SU-DHL-6 (cell line): ENCODE measurements around the gene CCDC18.
A peak's percentile ranks its signal among the peaks of the same experiment; 100 is the strongest.

Experiments
- H2AFZ ChIP-seq: fragments of 200-600 bp; sonication (generic); 2 replicates; pipeline ENCODE4 v1.6.1; 2014; ENCODE audit warnings: low read depth, mild to moderate bottlenecking, moderate library complexity, mixed read lengths, antibody characterized with exemption, low read length; ENCODE audit not compliant: severe bottlenecking
- H3F3A ChIP-seq: fragments of 200-600 bp; shearing (Covaris generic); 2 replicates; pipeline ENCODE4 v1.6.0; 2016; ENCODE audit warnings: antibody characterized with exemption, mild to moderate bottlenecking; ENCODE audit not compliant: insufficient read depth
- H3K27ac ChIP-seq: fragments of 200-600 bp; sonication (generic); 2 replicates; pipeline ENCODE4 v1.5.1; 2016; ENCODE audit warnings: low read depth, mild to moderate bottlenecking, low read length, moderate library complexity, mixed read lengths
- H3K27me3 ChIP-seq: fragments of 200-600 bp; sonication (generic), shearing (Covaris generic); 2 replicates; pipeline ENCODE4 v1.6.0; 2014; ENCODE audit warnings: mild to moderate bottlenecking, low read length
- H3K36me3 ChIP-seq: fragments of 200-600 bp; sonication (generic); 2 replicates; pipeline ENCODE4 v1.6.1; 2014; ENCODE audit warnings: mild to moderate bottlenecking, low read length, mixed read lengths
- H3K4me2 ChIP-seq: fragments of 300-600, 200-600 bp; shearing (Covaris generic), sonication (generic); 2 replicates; pipeline ENCODE4 v1.6.0; 2014; ENCODE audit warnings: low read length, low read depth, mild to moderate bottlenecking; ENCODE audit not compliant: poor library complexity, severe bottlenecking
- H3K4me3 ChIP-seq: fragments of 200-600 bp; sonication (generic); 2 replicates; pipeline ENCODE4 v1.5.1; 2014; ENCODE audit warnings: antibody characterized with exemption, low read length, mild to moderate bottlenecking, mixed read lengths; ENCODE audit not compliant: insufficient read depth, poor library complexity, severe bottlenecking
- H3K79me2 ChIP-seq: fragments of 200-600 bp; sonication (generic); 2 replicates; pipeline ENCODE4 v1.6.1; 2014; ENCODE audit warnings: mild to moderate bottlenecking, low read length, moderate library complexity; ENCODE audit not compliant: insufficient read depth
- H3K9ac ChIP-seq: fragments of 200-600 bp; sonication (generic); 2 replicates; pipeline ENCODE4 v1.7.0; 2014; ENCODE audit warnings: mild to moderate bottlenecking, low read length
- H3K9me2 ChIP-seq: fragments of 200-600 bp; sonication (generic); replicated peaks from 2 replicates; pipeline ENCODE4 v1.6.1; 2014; ENCODE audit warnings: low read length; ENCODE audit not compliant: insufficient read depth
- H3K9me3 ChIP-seq: fragments of 200-600 bp; sonication (generic); 2 replicates; pipeline ENCODE4 v1.6.1; 2014; ENCODE audit warnings: low read length, mixed read lengths; ENCODE audit not compliant: insufficient read depth
- H4K20me1 ChIP-seq: fragments of 200-600 bp; sonication (generic); 2 replicates; pipeline ENCODE4 v1.6.1; 2014; ENCODE audit warnings: low read depth, mild to moderate bottlenecking, antibody characterized with exemption, low read length, moderate library complexity, mixed read lengths
- CTCF ChIP-seq: fragments of 200-600 bp; sonication (generic); IDR thresholded peaks from one replicate; pipeline ENCODE4 v1.5.1; 2017; ENCODE audit warnings: antibody characterized with exemption, mild to moderate bottlenecking, low read length, moderate library complexity; ENCODE audit not compliant: insufficient read depth, poor library complexity, severe bottlenecking
- EZH2phosphoT487 ChIP-seq: fragments of 200-600 bp; sonication (generic), shearing (Covaris generic); conservative IDR thresholded peaks from 2 replicates; pipeline ENCODE4 v1.6.1; 2018; ENCODE audit warnings: mild to moderate bottlenecking, antibody characterized with exemption, low read length, moderate library complexity, mixed read lengths

Gene CCDC18

GRCh38 chr1:93178418-93178817 is 2.1 kb upstream of the CCDC18 start:
- Histone ChIP-seq H3K36me3 (peaks cover 30% of the 10 kb centered on the region), H3K27ac (no peak overlapping the region), H3K79me2 (peaks cover 77% of the 10 kb centered on the region), H2AFZ (no peak overlapping the region), H3K4me2 (peak overlapping the region; percentile 77), H3F3A (peaks cover 30% of the 10 kb centered on the region), H3K27me3 (no peaks in the 10 kb centered on the region), H3K9ac (peak overlapping the region; percentile 84), H4K20me1 (peaks cover 18% of the 10 kb centered on the region), H3K9me2 (no peaks in the 10 kb centered on the region), H3K4me3 (peak overlapping the region; percentile 70), H3K9me3 (no peaks in the 10 kb centered on the region)
- TF ChIP-seq CTCF: no peak
- TF ChIP-seq EZH2phosphoT487: no peak

- peak within 1 kb of the TSS; percentile 64 for H2AFZ ChIP-seq
- peak within 1 kb of the TSS; percentile 84 for H3K4me3 ChIP-seq
- H3K9me2 ChIP-seq: no peaks in the 10 kb centered on the region
- H3F3A ChIP-seq: peaks cover 37% of the 10 kb centered on the region
- H3K9ac ChIP-seq: peak within 1 kb of the TSS; percentile 84
- TF ChIP-seq EZH2phosphoT487: no peak
- no peak for TF ChIP-seq CTCF
- peaks cover 26% of the 10 kb centered on the region for H3K36me3 ChIP-seq
- H3K9me3 ChIP-seq: no peaks in the 10 kb centered on the region
- H3K79me2 ChIP-seq: peaks cover 61% of the 10 kb centered on the region
- H3K27ac ChIP-seq: peak within 1 kb of the TSS; percentile 91
- H3K27me3 ChIP-seq: no peaks in the 10 kb centered on the region
- H3K4me2 ChIP-seq: peak within 1 kb of the TSS; percentile 99
- H4K20me1 ChIP-seq: peaks cover 18% of the 10 kb centered on the region
Observed at GRCh38 chr1:93179886-93180722, 420 bp upstream of the CCDC18 start, which contains the start of gene TMED5. TMED5 (minus strand) TSS chr1:93180413; CDS start chr1:93180242, 171 bp downstream.

- Histone ChIP-seq H3K79me2 (peaks cover 13% of the 10 kb centered on the region), H3K4me2 (peak overlapping the region; percentile 90), H2AFZ (no peak overlapping the region)
Observed at GRCh38 chr1:93186667-93187066, 6.1 kb downstream of the CCDC18 start.

More at GRCh38 chr1:93186667-93187066, 6.1 kb downstream of the CCDC18 start:
- H4K20me1 ChIP-seq: no peaks in the 10 kb centered on the region
- H3K9me2 ChIP-seq: no peaks in the 10 kb centered on the region
- H3K4me3 ChIP-seq: peak overlapping the region; percentile 35
- H3K9me3 ChIP-seq: no peaks in the 10 kb centered on the region
- peak overlapping the region; percentile 12; the same call in 1 of the 2 replicates for H3K9ac ChIP-seq
- no peaks in the 10 kb centered on the region for H3K27me3 ChIP-seq
- H3F3A ChIP-seq: peaks cover 45% of the 10 kb centered on the region
- peaks cover 14% of the 10 kb centered on the region for H3K36me3 ChIP-seq
- no peak for TF ChIP-seq CTCF
- TF ChIP-seq EZH2phosphoT487: no peak
- H3K27ac ChIP-seq: peak overlapping the region; percentile 71
